Transverse colon (tissue), 4 donors: Measurements from ENCODE around the gene ZDHHC14. TPM values are rescaled to one million over a fixed set of nuclear protein-coding genes. Genes with fewer than 3 reads are reported as not detected.

ENCODE experiments used
- DNase-seq: peaks from one replicate; pipeline ENCODE4 v3.0.0-alpha.2; 2019
- H3K27ac ChIP-seq, 4 donors: fragments of 200-600 bp; sonication (generic); 2 replicates each; pipeline ENCODE4 v1.5.1; 2016 to 2018; ENCODE audit warnings: inconsistent platforms in 4 of 4
- H3K27me3 ChIP-seq: fragments of 200-600 bp; sonication (generic); 2 replicates; pipeline ENCODE4 v1.5.1; 2017; ENCODE audit warnings: inconsistent platforms
- H3K36me3 ChIP-seq, 4 donors: fragments of 200-600 bp; sonication (generic); 2 replicates each; pipeline ENCODE4 v1.5.1; 2017 to 2019; ENCODE audit warnings: inconsistent platforms in 4 of 4
- H3K4me1 ChIP-seq, 4 donors: fragments of 200-600 bp; sonication (generic); 2 replicates each; pipeline ENCODE4 v1.5.1; 2017 to 2020; ENCODE audit warnings: inconsistent platforms in 4 of 4
- H3K4me3 ChIP-seq, 4 donors: fragments of 200-600 bp; sonication (generic); 1 replicate in 1 of 4; 2 replicates in 3 of 4; pipeline versions ENCODE4 v1.5.1 to v1.6.1; 2017 to 2019; ENCODE audit warnings: inconsistent platforms in 4 of 4
- H3K9me3 ChIP-seq, 2 donors: fragments of 200-600 bp; sonication (generic); 2 replicates each; pipeline ENCODE4 v1.5.1; 2017 to 2019; ENCODE audit warnings: inconsistent platforms in 2 of 2
- CTCF ChIP-seq, 5 experiments: fragments of 200-600 bp in 3 of 5; fragments of 450-650 bp in 2 of 5; sonication (generic) in 3 of 5; IDR thresholded peaks; 1 replicate in 2 of 5; 2 replicates in 3 of 5; pipeline ENCODE4 v1.5.1; 2016 to 2017; ENCODE audit warnings: antibody characterized with exemption in 5 of 5, inconsistent platforms in 3 of 5, mild to moderate bottlenecking in 2 of 5, moderate library complexity in 1 of 5
- EP300 ChIP-seq: sonication (generic); formaldehyde crosslinking; IDR thresholded peaks from one replicate; pipeline ENCODE4 v1.6.1; 2017; ENCODE audit warnings: antibody characterized with exemption, low read depth
- POLR2A ChIP-seq: fragments of 450-650 bp; IDR thresholded peaks from one replicate; pipeline ENCODE4 v1.6.1; 2016; ENCODE audit warnings: antibody characterized with exemption, mild to moderate bottlenecking, moderate library complexity
- POLR2AphosphoS5 ChIP-seq, 3 donors: sonication (generic); formaldehyde crosslinking; IDR thresholded peaks; one replicate each; pipeline ENCODE4 v1.6.1; 2016; ENCODE audit warnings: antibody characterized with exemption in 3 of 3
- WGBS, 2 donors: methylation state at CpG; one replicate each; pipeline ENCODE4 v1.1.5; 2018; ENCODE audit warnings: low coverage in 1 of 2; 5-methylcytosine and 5-hydroxymethylcytosine counted together
- in situ Hi-C, 4 donors: fragments of 200-750 bp; cut with MboI; loops; one replicate each; pipeline versions ENCODE4 v1.15.0 to v1.15.1; 2017; ENCODE audit warnings: low sequenced_read_pairs in 3 of 4, low pct_ligation_motif_present in 1 of 4, low pct_unique_long_range_greater_than_20kb in 1 of 4
- intact Hi-C: fragments of 100-400 bp; cut with DNase I; formaldehyde crosslinking; loops from one replicate; pipeline ENCODE4 v1.15.1; 2023; ENCODE audit warnings: low total_unique reads
- total RNA-seq, 4 donors: library from RNA; depleted of rRNA; stranded (reverse); fragments of >200 nt; gene quantifications; one replicate each; pipeline ENCODE4 v1.1.0, GENCODE V29; 2016

The ZDHHC14 gene
- total RNA-seq, 4 donors from 2014 or later: 10.2 to 16.5 (median 12.5) TPM

GRCh38 chr6:157533048-157533871 lies 152.3 kb downstream of the ZDHHC14 start:
- no peak for DNase-seq
- H3K9me3 ChIP-seq: no peaks in the 10 kb centered on the region
- H3K36me3 ChIP-seq: no peaks in the 10 kb centered on the region
- 82 to 86% methylated on average over 3 to 9 of the region's 9 CpGs for WGBS, 2 donors
- in situ Hi-C loops (no loop called here), intact Hi-C loops (no loop called here)
- H3K4me1 ChIP-seq: peaks cover 7 to 42% (median 19%) of the 10 kb centered on the region in 4 donors
- TF ChIP-seq EP300 (no peak), POLR2AphosphoS5 (IDR thresholded peaks at IDR 0.05) (no peak), POLR2A (no peak), CTCF (IDR thresholded peaks at IDR 0.05) (no peak)
- no peaks in the 10 kb centered on the region for H3K27me3 ChIP-seq
- no peak overlapping the region for H3K4me3 ChIP-seq
- H3K27ac ChIP-seq: no peak overlapping the region

- peaks cover 7 to 42% (median 20%) of the 10 kb centered on the region in 4 donors for H3K4me1 ChIP-seq
These were observed 153.3 kb downstream of the ZDHHC14 start for GRCh38 chr6:157534134-157534871.

GRCh38 chr6:157534977-157535339 lies 154.0 kb downstream of the ZDHHC14 start:
- Histone ChIP-seq H3K4me1 (peaks cover 7 to 49% (median 23%) of the 10 kb centered on the region in 4 donors), H3K27ac (peak overlapping the region; percentile 52 to 66 (median 60)), H3K4me3 (no peak overlapping the region), H3K27me3 (no peaks in the 10 kb centered on the region), H3K36me3 (no peaks in the 10 kb centered on the region), H3K9me3 (no peaks in the 10 kb centered on the region)
- WGBS, 2 donors: 92 to 100% methylated on average over 1 to 3 of the region's 3 CpGs
- intact Hi-C loops (no loop called here), in situ Hi-C loops (no loop called here)
- no peak for DNase-seq
- TF ChIP-seq POLR2AphosphoS5 (IDR thresholded peaks at IDR 0.05): no peak
- TF ChIP-seq POLR2A: no peak
- no peak for TF ChIP-seq CTCF (IDR thresholded peaks at IDR 0.05)
- no peak for TF ChIP-seq EP300

More at GRCh38 chr6:157534134-157534871, 153.3 kb downstream of the ZDHHC14 start:
- TF ChIP-seq EP300 (no peak), CTCF (IDR thresholded peaks at IDR 0.05) (no peak), POLR2A (no peak), POLR2AphosphoS5 (IDR thresholded peaks at IDR 0.05) (no peak)
- intact Hi-C loops: no loop called here
- in situ Hi-C loops: no loop called here
- 93 to 94% methylated on average over 2 to 8 of the region's 8 CpGs for WGBS, 2 donors
- H3K9me3 ChIP-seq: no peaks in the 10 kb centered on the region
- H3K36me3 ChIP-seq: no peaks in the 10 kb centered on the region
- no peak overlapping the region for H3K4me3 ChIP-seq
- DNase-seq: no peak
- H3K27ac ChIP-seq: peak overlapping the region in 1 of 4 donors; percentile 66
- H3K27me3 ChIP-seq: no peaks in the 10 kb centered on the region
